SK-N-SH (cell line): ENCODE data around the gene GAN. TPM values are rescaled to one million over a fixed set of nuclear protein-coding genes. Genes with fewer than 3 reads are reported as not detected.

Source experiments
- CTCF ChIA-PET: fragments of 300-600, 350-600 bp; formaldehyde crosslinking; extraction: SDS; loops from one replicate; lab custom pipeline; 2021; lab: Yijun Ruan, JAX
- POLR2A ChIA-PET: fragments of 350-600 bp; sonication (Branson Sonifier 250); formaldehyde crosslinking; extraction: SDS; loops from one replicate; lab custom pipeline; 2020; ENCODE audit warnings: antibody characterized with exemption, inconsistent platforms; lab: Yijun Ruan, JAX
- DNase-seq: peaks from one replicate; pipeline ENCODE4 v3.0.0; 2012
- H2AFZ ChIP-seq: fragments of 200-600 bp; sonication (generic); 2 replicates; pipeline ENCODE4 v1.8.1; 2016; ENCODE audit warnings: antibody characterized with exemption, mild to moderate bottlenecking, low read depth
- H3F3A ChIP-seq: fragments of 200-600 bp; sonication (generic); replicated peaks from 2 replicates; pipeline ENCODE3; 2016; ENCODE audit warnings: antibody characterized with exemption, mild to moderate bottlenecking; ENCODE audit not compliant: insufficient read depth
- H3K27ac ChIP-seq, 2 experiments: fragments of 200-500 bp in 1 of 2; fragments of 200-600 bp in 1 of 2; sonication (Bioruptor generic) in 1 of 2; sonication (generic), shearing (Covaris generic) in 1 of 2; 2 replicates each; pipeline versions ENCODE4 v1.5.1 to v1.6.1; 2014 to 2016; ENCODE audit warnings: low read depth in 2 of 2, inconsistent platforms in 1 of 2, low read length in 1 of 2, mild to moderate bottlenecking in 1 of 2, mixed read lengths in 1 of 2
- H3K27me3 ChIP-seq: fragments of 200-600 bp; sonication (generic), shearing (Covaris generic); 2 replicates; pipeline ENCODE4 v1.6.1; 2016; ENCODE audit warnings: mixed run types; ENCODE audit not compliant: insufficient read depth
- H3K36me3 ChIP-seq, 2 experiments: fragments of 200-500 bp in 1 of 2; fragments of 200-600 bp in 1 of 2; sonication (Bioruptor generic) in 1 of 2; sonication (generic) in 1 of 2; replicated peaks in 1 of 2; 2 replicates each; pipeline versions ENCODE3 to v1.5.1; 2014 to 2016; ENCODE audit warnings: low read length in 1 of 2, mild to moderate bottlenecking in 1 of 2; ENCODE audit not compliant: insufficient read depth in 2 of 2, control insufficient read depth in 1 of 2
- H3K4me1 ChIP-seq, 2 experiments: fragments of 200-500 bp in 1 of 2; fragments of 200-600 bp in 1 of 2; sonication (Bioruptor generic) in 1 of 2; sonication (generic), shearing (Covaris generic) in 1 of 2; 2 replicates each; pipeline versions ENCODE4 v1.5.1 to v1.6.1; 2014 to 2016; ENCODE audit warnings: low read depth in 1 of 2, low read length in 1 of 2, mixed run types in 1 of 2; ENCODE audit not compliant: insufficient read depth in 2 of 2, control insufficient read depth in 1 of 2
- H3K4me2 ChIP-seq: fragments of 200-600 bp; sonication (generic), shearing (Covaris generic); 2 replicates; pipeline ENCODE4 v1.6.1; 2017; ENCODE audit warnings: mixed run types
- H3K4me3 ChIP-seq, 2 experiments: fragments of 200-500 bp in 1 of 2; fragments of 200-600 bp in 1 of 2; sonication (Bioruptor generic) in 1 of 2; sonication (generic), shearing (Covaris generic) in 1 of 2; 2 replicates each; pipeline versions ENCODE4 v1.5.1 to v1.8.1; 2014 to 2016; ENCODE audit warnings: low read depth in 2 of 2, inconsistent platforms in 1 of 2, low read length in 1 of 2, mild to moderate bottlenecking in 1 of 2, mixed read lengths in 1 of 2, moderate library complexity in 1 of 2
- H3K79me2 ChIP-seq: fragments of 200-600 bp; sonication (generic); 2 replicates; pipeline ENCODE4 v1.8.1; 2017; ENCODE audit warnings: mild to moderate bottlenecking; ENCODE audit not compliant: insufficient read depth
- H3K9ac ChIP-seq: fragments of 200-600 bp; sonication (generic); 2 replicates; pipeline ENCODE4 v1.6.1; 2017; ENCODE audit warnings: mixed run types
- H3K9me2 ChIP-seq: fragments of 200-600 bp; sonication (generic); 2 replicates; pipeline ENCODE4 v1.6.1; 2017; ENCODE audit warnings: mixed run types
- H3K9me3 ChIP-seq: fragments of 200-600 bp; sonication (generic); 2 replicates; pipeline ENCODE4 v1.6.1; 2017; ENCODE audit warnings: mixed run types, mild to moderate bottlenecking, moderate library complexity
- H4K20me1 ChIP-seq: fragments of 200-600 bp; sonication (generic); 2 replicates; pipeline ENCODE4 v1.6.1; 2017; ENCODE audit warnings: mild to moderate bottlenecking, mixed run types; ENCODE audit not compliant: insufficient read depth
- EP300 ChIP-seq, 2 experiments: IDR thresholded peaks; 2 replicates each; pipeline versions ENCODE4 v1.4.0 to v1.6.1; 2012; ENCODE audit warnings: borderline replicate concordance in 1 of 2, low read depth in 1 of 2, low read length in 1 of 2
- FOSL2 ChIP-seq: IDR thresholded peaks from 2 replicates; pipeline ENCODE4 v1.4.0; 2012; ENCODE audit warnings: low read depth, mild to moderate bottlenecking, moderate library complexity, borderline replicate concordance
- FOXJ3 ChIP-seq: sonication (generic); formaldehyde crosslinking; IDR thresholded peaks from 2 replicates; pipeline ENCODE4 v1.5.1; 2020; ENCODE audit warnings: mild to moderate bottlenecking, missing genetic modification reagents
- FOXM1 ChIP-seq: IDR thresholded peaks from 2 replicates; pipeline ENCODE4 v1.4.0; 2012; ENCODE audit warnings: low read depth, mild to moderate bottlenecking
- GABPA ChIP-seq: IDR thresholded peaks from 2 replicates; pipeline ENCODE4 v1.4.0; 2012; ENCODE audit warnings: low read depth, mild to moderate bottlenecking
- IRF3 ChIP-seq: fragments of 150-350 bp; IDR thresholded peaks from 2 replicates; pipeline ENCODE4 v1.6.1; 2016; ENCODE audit warnings: mild to moderate bottlenecking, low read depth, low read length
- MAX ChIP-seq: IDR thresholded peaks from 2 replicates; pipeline ENCODE4 v1.4.0; 2012; ENCODE audit warnings: low read depth
- MXI1 ChIP-seq: IDR thresholded peaks from 2 replicates; pipeline ENCODE4 v1.6.1; 2012; ENCODE audit warnings: mild to moderate bottlenecking, low read depth, low read length, improper control_type of control experiment
- NFIC ChIP-seq: IDR thresholded peaks from 2 replicates; pipeline ENCODE4 v1.4.0; 2012; ENCODE audit warnings: borderline replicate concordance
- NRF1 ChIP-seq: IDR thresholded peaks from 2 replicates; pipeline ENCODE4 v1.6.1; 2012; ENCODE audit warnings: low read depth, mild to moderate bottlenecking, low read length
- PBX3 ChIP-seq: IDR thresholded peaks from 2 replicates; pipeline ENCODE4; 2012
- POLR2AphosphoS5 ChIP-seq: IDR thresholded peaks from 2 replicates; pipeline ENCODE4 v1.6.1; 2012; ENCODE audit warnings: low read depth, low read length
- REST ChIP-seq: IDR thresholded peaks from 2 replicates; pipeline ENCODE4 v1.6.1; 2012; ENCODE audit warnings: mild to moderate bottlenecking, low read depth, low read length, moderate library complexity
- RXRA ChIP-seq: IDR thresholded peaks from 2 replicates; pipeline ENCODE4 v1.4.0; 2012; ENCODE audit warnings: low read depth, mild to moderate bottlenecking, borderline replicate concordance
- SMC3 ChIP-seq: IDR thresholded peaks from 2 replicates; pipeline ENCODE4 v1.6.1; 2012; ENCODE audit warnings: low read depth, low read length, improper control_type of control experiment
- TEAD4 ChIP-seq: IDR thresholded peaks from 2 replicates; pipeline ENCODE4 v1.4.0; 2012; ENCODE audit warnings: mild to moderate bottlenecking, borderline replicate concordance; ENCODE audit not compliant: insufficient read depth
- USF2 ChIP-seq: fragments of 150-350 bp; IDR thresholded peaks from 2 replicates; pipeline ENCODE4 v1.6.1; 2017; ENCODE audit warnings: antibody characterized with exemption, low read length, low read depth, borderline replicate concordance
- WGBS: methylation state at CpG from one replicate; pipeline ENCODE4 v1.1.6; 2017; ENCODE audit warnings: low lambda C conversion rate; 5-methylcytosine and 5-hydroxymethylcytosine counted together
- polyA plus RNA-seq, 3 experiments: library from polyadenylated mRNA; depleted of rRNA; stranded (reverse); fragments of >200 nt; gene quantifications; 2 replicates each; pipeline ENCODE4 v1.2.3, GENCODE V29; 2012

The GAN gene
- polyA plus RNA-seq, 1 of the 3 experiments (the other 2 are of a cell fraction): 0.79 TPM

- no peaks in the 10 kb centered on the region for H3K27me3 ChIP-seq
- 85% methylated on average over 1 of the region's 1 CpG for WGBS
- no peak overlapping the region for H3K27ac ChIP-seq
- H3K79me2 ChIP-seq: peaks cover 5% of the 10 kb centered on the region; the same call in 1 of the 2 replicates
- H3K36me3 ChIP-seq: peaks cover 4 to 5% of the 10 kb centered on the region in 2 experiments
- ChIA-PET CTCF (interaction anchor here (1.6 to 3.2 kb wide), 2 partner anchors 9 to 18 kb away, joined by 4 to 9 read pairs; no protein-coding TSS in a partner anchor), POLR2A (no interaction called here)
- no peak overlapping the region for H3K4me3 ChIP-seq
- no peaks in the 10 kb centered on the region for H3K4me1 ChIP-seq
- H4K20me1 ChIP-seq: no peaks in the 10 kb centered on the region
- peaks cover 14% of the 10 kb centered on the region; the same call in 1 of the 2 replicates for H3K9me3 ChIP-seq
- TF ChIP-seq FOXJ3 (CRISPR knock-in tag) (no peak), TEAD4 (no peak), NFIC (no peak), NRF1 (no peak), SMC3 (no peak), MAX (no peak), FOXM1 (no peak), MXI1 (no peak), USF2 (no peak), IRF3 (no peak), PBX3 (no peak), EP300 (IDR thresholded peaks at IDR 0.05; ENCODE audit: borderline replicate concordance in 1 of 2, low read depth in 1 of 2, low read length in 1 of 2) (no peak)
- DNase-seq: no peak
- H2AFZ ChIP-seq: no peak overlapping the region
- H3K9ac ChIP-seq: no peak overlapping the region
- H3F3A ChIP-seq: no peaks in the 10 kb centered on the region
- no peaks in the 10 kb centered on the region for H3K9me2 ChIP-seq
- no peak overlapping the region for H3K4me2 ChIP-seq
Observed at GRCh38 chr16:81347425-81347824, 32.7 kb downstream of the GAN start.

GRCh38 chr16:81349608-81350305, 35.0 kb downstream of the GAN start:
- H3K27ac ChIP-seq: no peak overlapping the region
- H3K36me3 ChIP-seq: peaks cover 6 to 10% of the 10 kb centered on the region in 2 experiments
- no peak for DNase-seq
- ChIA-PET CTCF (no interaction called here), POLR2A (no interaction called here)
- 0 out of 2 replicates have a peak, but pooled peaks cover 5% of the 10 kb centered on the region for H3K79me2 ChIP-seq
- no peaks in the 10 kb centered on the region for H3K27me3 ChIP-seq
- H3K4me2 ChIP-seq: no peak overlapping the region
- no peaks in the 10 kb centered on the region for H3K9me2 ChIP-seq
- H4K20me1 ChIP-seq: no peaks in the 10 kb centered on the region
- peaks cover 14% of the 10 kb centered on the region; the same call in 1 of the 2 replicates for H3K9me3 ChIP-seq
- no peak overlapping the region for H3K4me3 ChIP-seq
- H3K4me1 ChIP-seq: no peaks in the 10 kb centered on the region
- no peak overlapping the region for H3K9ac ChIP-seq
- no peak overlapping the region for H2AFZ ChIP-seq
- no peaks in the 10 kb centered on the region for H3F3A ChIP-seq
- 86% methylated on average over 4 of the region's 4 CpGs for WGBS
- TF ChIP-seq USF2: no peak
- TF ChIP-seq MAX: no peak
- TF ChIP-seq REST: no peak
- no peak for TF ChIP-seq SMC3
- TF ChIP-seq RXRA: no peak
- TF ChIP-seq GABPA: no peak
- no peak for TF ChIP-seq FOSL2
- TF ChIP-seq POLR2AphosphoS5: no peak
- TF ChIP-seq NRF1: no peak
